B cell (primary cell): ENCODE measurements around the gene GRPEL1.
"Not testable (repeated sequence)": the region's sequence is repeated elsewhere in the genome, so short reads cannot be mapped to it uniquely, and the experiment has no call there.

Source experiments
- EZH2 ChIP-seq: IDR thresholded peaks from 2 replicates; pipeline ENCODE4 v1.6.1; 2012; ENCODE audit warnings: borderline replicate concordance, low read depth, mild to moderate bottlenecking, moderate library complexity, low read length; ENCODE audit not compliant: insufficient read depth, poor library complexity, severe bottlenecking
- TF ChIP-seq, protein P1 (sequence below): fragments of 200-600 bp; IDR thresholded peaks from one replicate; pipeline ENCODE4 v1.8.0; 2022; ENCODE audit warnings: antibody characterized with exemption, mild to moderate bottlenecking

GRCh38 chr4:7079909-7080308 is 12.0 kb upstream of the GRPEL1 start:
- TF ChIP-seq, protein P1, sequence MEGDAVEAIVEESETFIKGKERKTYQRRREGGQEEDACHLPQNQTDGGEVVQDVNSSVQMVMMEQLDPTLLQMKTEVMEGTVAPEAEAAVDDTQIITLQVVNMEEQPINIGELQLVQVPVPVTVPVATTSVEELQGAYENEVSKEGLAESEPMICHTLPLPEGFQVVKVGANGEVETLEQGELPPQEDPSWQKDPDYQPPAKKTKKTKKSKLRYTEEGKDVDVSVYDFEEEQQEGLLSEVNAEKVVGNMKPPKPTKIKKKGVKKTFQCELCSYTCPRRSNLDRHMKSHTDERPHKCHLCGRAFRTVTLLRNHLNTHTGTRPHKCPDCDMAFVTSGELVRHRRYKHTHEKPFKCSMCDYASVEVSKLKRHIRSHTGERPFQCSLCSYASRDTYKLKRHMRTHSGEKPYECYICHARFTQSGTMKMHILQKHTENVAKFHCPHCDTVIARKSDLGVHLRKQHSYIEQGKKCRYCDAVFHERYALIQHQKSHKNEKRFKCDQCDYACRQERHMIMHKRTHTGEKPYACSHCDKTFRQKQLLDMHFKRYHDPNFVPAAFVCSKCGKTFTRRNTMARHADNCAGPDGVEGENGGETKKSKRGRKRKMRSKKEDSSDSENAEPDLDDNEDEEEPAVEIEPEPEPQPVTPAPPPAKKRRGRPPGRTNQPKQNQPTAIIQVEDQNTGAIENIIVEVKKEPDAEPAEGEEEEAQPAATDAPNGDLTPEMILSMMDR = not testable (repeated sequence)
- not testable (repeated sequence) for TF ChIP-seq EZH2
